H9 (cell line): ENCODE data around the gene LRPAP1. TPM values are rescaled to one million over a fixed set of nuclear protein-coding genes. Genes with fewer than 3 reads are reported as not detected.

Experiments used
- total RNA-seq: library from RNA; stranded (reverse); gene quantifications from 2 replicates; pipeline ENCODE4 v1.2.1, GENCODE V29; 2021

Gene LRPAP1
- total RNA-seq, 1 experiment from 2014 or later, result 85.9 TPM

Other genes with a start within 250 kb of the LRPAP1 start
- 14.0 and 16.9 TPM in 2 replicates for gene RGS12, start 239.4 kb downstream of the LRPAP1 start, total RNA-seq
- gene HGFAC, start 90.5 kb downstream of the LRPAP1 start, total RNA-seq, result 0.33 and 0.37 TPM in 2 replicates
- gene DOK7, start 69.1 kb downstream of the LRPAP1 start, total RNA-seq, result 0.26 TPM in 1 of 2 replicates, not detected in the other
- 7.2 and 8.6 TPM in 2 replicates for gene ADRA2C, start 234.0 kb upstream of the LRPAP1 start, total RNA-seq